D721Med (cell line): ENCODE measurements around the gene MNX1.

Source experiments
- DNase-seq: peaks from one replicate; pipeline ENCODE4 v3.0.0; 2011; ENCODE audit warnings: low spot score; ENCODE audit not compliant: insufficient read length
- FAIRE-seq: peaks from 2 replicates; lab custom pipeline; 2011; peaks lifted over from hg19 to GRCh38; lab: Jason Lieb, UNC
- TF ChIP-seq, protein P1 (sequence below): IDR thresholded peaks from 2 replicates; pipeline ENCODE4 v1.5.1; 2012; ENCODE audit warnings: mild to moderate bottlenecking, control low read depth; ENCODE audit not compliant: insufficient read depth; ENCODE audit errors: missing control alignments

Gene MNX1

DNA sequence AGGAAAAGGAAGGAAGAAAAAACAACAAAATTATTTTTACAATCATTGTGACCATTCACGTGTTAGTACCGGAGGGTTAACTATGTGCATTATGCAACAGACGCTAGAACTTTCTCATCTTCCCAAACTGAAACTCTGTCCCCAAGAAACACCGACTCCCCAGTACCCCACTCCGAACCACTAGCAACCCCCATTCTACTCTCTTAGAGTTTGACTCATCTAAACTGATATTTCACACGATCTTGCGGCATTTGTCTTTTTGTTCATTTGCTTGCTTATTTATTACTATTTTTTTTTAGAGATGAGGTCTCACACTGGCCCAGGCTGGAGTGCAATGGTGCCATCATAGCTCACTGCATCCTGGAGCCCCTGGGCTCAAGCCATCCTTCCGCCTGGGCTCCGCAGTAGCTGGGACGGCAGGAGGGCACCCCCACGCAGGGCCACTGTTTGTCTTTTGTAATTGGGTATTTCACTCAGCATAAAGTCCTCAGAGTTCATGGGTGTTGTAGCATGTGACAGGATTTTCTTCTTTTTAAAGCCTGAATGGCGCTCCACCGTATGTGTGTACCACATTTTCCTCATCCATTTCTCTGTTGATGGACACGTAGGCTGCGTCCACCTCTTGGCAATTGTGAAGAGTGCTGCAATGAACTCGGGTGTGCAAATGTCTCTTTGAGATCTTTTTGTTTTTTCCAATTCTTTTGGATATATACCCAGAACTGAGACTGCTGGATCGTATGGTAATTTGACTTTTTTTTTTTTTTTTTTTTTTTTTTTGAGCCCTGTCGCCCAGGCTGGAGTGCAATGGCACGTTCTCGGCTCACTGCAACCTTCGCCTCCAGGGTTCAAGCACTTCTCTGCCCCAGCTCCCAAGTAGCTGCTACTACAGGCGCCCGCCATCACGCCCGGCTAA is 9.5 kb downstream of the MNX1 start:
- FAIRE-seq (no peak), DNase-seq (no peak)
- TF ChIP-seq, protein P1, sequence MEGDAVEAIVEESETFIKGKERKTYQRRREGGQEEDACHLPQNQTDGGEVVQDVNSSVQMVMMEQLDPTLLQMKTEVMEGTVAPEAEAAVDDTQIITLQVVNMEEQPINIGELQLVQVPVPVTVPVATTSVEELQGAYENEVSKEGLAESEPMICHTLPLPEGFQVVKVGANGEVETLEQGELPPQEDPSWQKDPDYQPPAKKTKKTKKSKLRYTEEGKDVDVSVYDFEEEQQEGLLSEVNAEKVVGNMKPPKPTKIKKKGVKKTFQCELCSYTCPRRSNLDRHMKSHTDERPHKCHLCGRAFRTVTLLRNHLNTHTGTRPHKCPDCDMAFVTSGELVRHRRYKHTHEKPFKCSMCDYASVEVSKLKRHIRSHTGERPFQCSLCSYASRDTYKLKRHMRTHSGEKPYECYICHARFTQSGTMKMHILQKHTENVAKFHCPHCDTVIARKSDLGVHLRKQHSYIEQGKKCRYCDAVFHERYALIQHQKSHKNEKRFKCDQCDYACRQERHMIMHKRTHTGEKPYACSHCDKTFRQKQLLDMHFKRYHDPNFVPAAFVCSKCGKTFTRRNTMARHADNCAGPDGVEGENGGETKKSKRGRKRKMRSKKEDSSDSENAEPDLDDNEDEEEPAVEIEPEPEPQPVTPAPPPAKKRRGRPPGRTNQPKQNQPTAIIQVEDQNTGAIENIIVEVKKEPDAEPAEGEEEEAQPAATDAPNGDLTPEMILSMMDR: no peak

DNA sequence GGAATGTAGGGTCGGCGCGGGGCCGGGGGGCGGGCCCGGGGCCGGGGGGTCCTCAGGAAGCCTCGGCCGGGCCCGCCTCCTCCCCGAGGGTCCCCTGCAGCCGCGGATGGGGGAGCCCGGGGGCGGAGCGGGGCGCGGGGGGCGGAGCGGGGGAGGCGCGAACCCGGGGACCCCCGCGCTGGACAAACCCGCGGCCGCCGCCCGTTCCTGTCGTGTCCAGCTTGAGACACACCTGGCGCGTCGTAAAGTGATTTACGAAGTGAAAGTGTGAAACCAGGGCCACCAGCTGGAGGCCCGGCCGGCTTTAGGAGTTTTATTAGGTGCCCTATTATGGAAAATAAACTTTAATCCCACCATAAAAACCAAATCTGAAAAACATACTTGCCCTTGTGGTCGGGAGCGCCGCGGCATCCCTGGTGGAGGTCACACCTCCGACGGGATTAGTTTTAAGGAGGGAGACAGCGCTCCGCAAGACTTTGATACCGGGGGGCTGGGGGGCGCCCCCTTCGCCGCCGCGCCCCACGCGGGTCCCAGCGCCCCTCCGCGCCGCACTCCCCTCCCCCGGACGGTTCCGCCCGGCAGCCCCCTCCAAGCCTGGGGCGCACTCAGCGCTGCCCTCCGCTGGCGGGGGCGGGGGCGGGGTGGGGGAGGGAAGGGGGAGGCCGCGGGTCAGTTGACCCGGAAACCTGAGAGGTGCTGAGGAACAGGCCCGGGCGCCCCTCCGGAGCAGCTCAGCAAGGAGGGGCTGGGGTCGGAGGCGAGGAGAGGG is 10.3 kb downstream of the MNX1 start:
- DNase-seq (peak; percentile 13), FAIRE-seq (no peak)
- TF ChIP-seq, protein P1: no peak

DNA sequence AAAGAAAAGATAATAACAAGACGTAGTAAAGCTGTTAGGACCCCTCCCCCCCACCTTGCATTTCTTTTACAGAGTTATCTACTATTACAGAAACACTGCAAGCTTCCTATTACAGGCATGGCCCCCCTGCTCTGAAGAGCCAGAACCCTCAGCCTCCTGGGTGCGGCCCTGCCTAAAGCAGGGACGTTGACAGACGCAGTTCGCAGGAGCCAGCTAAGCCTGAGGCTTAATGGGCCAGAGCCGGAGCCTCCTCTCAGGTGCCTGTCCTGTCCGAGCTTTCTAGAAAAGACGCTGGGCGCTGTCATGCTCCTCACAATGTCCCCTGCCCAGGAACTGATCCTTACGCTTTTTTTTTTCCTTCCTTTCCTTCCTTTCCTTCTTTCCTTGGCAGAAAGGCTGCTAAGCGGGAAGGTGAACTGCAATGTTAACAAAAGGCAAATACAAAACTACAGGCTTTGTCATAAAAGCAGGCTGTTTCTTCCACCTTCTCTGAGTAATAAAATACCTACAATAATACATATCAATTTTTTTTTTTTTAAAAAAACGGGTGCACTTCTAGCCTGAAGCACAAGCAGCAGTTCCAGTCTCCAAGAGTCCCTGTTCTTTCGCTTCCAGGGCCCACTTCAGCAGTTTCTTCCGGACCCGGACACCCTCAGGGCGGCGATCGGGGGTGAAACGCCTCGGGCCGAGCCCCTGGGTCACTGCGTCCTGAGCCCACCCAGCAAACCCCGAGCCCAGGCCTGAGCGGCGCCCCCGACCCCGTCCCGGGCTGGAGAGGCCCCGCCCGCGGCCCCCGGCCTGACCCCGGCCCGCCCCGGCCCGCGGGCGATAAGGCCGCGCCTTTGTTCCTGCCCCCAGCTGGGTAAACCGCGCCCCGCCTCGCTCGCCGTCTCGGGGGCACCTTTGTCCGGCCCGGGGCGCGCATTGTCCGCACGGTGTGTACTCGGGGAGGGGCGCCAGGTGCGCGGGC is 11.2 kb downstream of the MNX1 start:
- TF ChIP-seq, protein P1: no peak
- DNase-seq (peak; percentile 34), FAIRE-seq (no peak)

- FAIRE-seq (no peak), DNase-seq (no peak)
- TF ChIP-seq, protein P1: no peak
Measured at GRCh38 chr7:156994417-156994816, 16.0 kb downstream of the MNX1 start.

GRCh38 chr7:156993925-156994235 is 16.6 kb downstream of the MNX1 start:
- no peak for FAIRE-seq
- DNase-seq: no peak
- TF ChIP-seq, protein P1: no peak

GRCh38 chr7:156993021-156993924 is 17.2 kb downstream of the MNX1 start:
- FAIRE-seq (no peak), DNase-seq (no peak)
- TF ChIP-seq, protein P1: no peak
